DMS53 treated with DMSO at 0.1 percent for 48 hours (cell line): Measurements from ENCODE around the gene SPDYC.
"Not testable (repeated sequence)": the region's sequence is repeated elsewhere in the genome, so short reads cannot be mapped to it uniquely, and the experiment has no call there.

Experiments used
- DNase-seq: peaks from one replicate; lab custom pipeline; 2025; ENCODE audit not compliant: unreplicated experiment; lab: John Stamatoyannopoulos, UW

Gene SPDYC

GRCh38 chr11:65133724-65134123, 36.3 kb upstream of the SPDYC start:
- peak; percentile 9 for DNase-seq

DNA sequence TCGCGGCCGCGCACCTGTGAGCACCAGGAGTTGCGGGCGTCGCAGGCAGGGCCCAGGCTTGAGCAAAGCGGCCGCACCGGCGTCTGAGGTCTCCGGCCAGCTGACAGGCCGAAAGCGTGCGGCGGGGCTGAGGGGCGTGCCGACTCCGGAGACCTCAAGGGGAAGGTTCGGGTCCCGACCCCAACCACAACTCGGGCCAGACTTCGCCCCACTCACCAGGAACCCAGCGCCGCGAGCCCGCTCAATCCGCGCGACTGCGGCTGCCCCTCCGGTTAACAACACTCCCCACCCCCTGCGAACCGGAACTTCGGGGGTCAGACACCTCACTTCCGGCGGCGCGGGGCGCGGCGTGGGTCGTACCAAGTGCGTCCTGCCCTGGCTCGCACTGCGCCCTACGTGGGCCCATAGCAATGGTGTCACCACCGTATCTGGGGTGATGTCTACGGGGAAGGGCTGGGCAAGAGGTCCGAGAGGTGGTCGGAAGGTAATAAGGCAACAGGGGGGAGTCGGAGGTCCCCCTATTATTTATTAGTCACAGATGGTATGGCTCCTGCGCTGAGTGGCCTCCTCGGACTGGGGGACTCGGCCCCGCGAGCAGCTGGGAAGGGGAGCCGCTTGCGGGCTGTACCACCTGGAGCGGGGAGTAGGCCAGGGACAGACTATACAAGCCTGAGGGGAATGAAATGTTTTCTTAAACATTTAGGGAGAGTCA, 35.6 kb upstream of the SPDYC start, which contains the start of gene SYVN1:
Gene SYVN1, minus strand, starts transcription at position 280 of the 712 bp plus-strand sequence. CDS start 918 bp downstream, outside the sequence.
- DNase-seq = peak; percentile 93

DNA sequence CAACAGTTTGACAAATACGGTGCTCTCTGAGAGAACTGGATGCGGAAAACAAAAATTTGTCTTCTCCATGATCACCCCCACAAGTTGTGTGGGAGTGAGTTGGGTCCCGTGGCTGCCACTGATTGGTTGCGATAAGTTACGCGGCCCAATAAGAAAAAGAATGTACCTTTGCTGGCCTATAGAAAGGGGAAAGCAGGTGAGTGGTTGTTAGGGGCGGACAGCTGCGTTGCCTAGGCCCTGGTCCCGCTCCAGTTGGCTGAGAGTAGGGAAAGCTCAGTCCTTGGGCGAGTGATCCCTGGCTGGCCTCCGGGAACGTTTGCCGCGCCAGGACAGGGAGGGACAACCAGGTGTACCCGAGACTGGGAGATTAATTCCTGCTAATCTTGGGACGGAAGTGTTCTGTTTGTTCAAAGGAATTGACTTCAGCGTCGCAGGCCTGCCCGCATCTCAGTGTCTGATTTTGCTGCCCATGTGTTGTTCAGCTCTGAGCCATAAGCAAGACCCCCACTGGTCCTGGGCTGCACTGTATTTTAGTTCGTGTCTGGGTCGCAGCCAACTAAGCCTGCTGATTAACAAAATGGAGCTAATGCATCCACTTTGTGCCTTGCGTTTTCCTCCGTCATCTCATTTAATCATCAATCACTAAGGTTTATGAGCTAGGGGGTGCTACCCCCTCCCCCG, 34.9 kb upstream of the SPDYC start:
- peak; percentile 97 for DNase-seq

GRCh38 chr11:65135633-65136145, 34.3 kb upstream of the SPDYC start:
- DNase-seq = no peak

DNA sequence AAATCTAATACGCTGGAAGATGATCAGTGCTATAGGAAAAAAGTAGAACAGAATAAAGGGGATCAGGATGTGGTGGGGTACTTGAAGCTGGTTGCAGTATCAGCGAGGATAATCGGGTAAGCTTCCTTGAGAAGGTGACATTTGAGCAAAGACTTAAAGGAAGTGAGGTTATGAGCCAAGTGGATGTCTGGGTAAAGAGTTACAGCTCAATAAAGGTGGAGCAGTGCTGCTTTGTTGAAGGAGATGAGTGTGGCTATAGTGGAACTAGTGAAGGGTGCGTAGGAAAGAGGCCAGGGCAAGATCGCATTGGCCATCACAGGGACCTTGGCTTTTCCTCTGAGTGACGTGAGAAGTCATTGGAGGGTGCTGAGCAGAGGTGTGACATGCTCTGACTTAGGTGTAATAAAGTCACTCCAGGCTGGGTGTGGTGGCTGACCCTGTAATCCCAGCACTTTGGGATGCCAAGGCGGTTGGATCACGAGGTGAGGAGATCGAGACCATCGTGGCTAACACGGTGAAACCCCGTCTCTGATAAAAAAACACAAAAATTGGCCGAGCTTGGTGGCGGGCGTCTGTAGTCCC, 33.4 kb upstream of the SPDYC start:
- DNase-seq = no peak

DNA sequence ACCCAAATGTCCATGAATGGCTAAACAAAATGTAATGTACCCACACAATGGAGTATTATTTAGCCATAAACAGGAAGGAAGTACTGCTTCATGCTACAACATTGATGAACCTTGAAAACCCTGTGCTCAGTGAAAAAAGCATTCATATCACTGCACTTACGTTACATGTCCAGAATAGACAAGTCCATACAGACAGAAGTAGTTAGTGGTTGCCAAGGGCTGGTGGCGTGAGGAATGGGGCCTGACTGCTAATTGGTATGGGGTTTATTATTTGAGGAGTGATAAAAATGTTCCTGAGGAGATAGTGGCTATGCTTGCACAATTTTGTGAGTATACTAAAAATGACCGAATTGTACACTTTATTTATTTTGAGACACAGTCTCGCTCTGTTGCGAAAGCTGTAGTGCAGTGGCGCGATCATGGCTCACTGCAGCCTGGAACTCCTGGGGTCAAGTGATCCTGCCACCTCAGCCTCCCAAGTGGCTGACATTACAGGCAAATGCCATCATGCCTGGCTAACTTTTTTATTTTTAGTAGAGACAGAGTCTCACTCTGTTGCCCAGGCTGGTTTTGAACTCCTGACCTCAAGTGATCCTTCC, 28.0 kb upstream of the SPDYC start:
- no peak for DNase-seq

DNA sequence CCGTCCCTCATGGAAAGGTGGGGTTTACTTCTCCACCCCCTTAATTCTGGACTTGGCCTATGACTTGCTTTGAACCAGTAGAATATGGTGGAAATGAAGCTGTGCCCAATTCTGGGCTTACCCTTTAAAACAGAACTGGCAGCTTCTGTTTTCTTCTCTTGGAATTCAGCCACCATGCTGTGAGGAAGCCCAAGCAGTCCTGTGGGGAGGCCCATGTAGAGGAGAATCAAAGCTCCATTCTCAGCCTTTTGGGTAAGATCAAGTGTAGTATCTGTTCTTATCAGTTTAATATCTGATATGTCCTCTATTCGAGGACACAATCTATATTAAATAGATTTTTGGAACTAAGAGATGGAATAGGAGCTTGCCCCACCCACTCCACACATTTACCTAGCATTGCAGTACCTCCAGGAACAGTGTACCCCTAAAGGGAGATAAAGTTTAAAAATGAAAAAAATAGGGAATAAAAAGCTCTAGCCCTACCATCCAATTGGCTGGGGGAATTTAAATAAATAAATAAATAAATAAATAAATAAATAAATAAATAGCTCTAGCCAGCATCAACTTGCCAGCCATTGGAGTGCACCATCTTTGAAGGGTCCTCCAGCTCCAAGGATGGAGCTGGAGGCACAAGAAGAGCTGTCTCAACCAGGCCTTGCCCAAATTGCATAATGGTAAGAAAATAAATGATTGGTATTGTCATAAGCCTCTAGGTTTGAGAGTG, 22.5 kb upstream of the SPDYC start:
- DNase-seq = no peak

- DNase-seq = no peak
Observed at GRCh38 chr11:65148657-65149056, 21.4 kb upstream of the SPDYC start.

GRCh38 chr11:65150131-65150508, 19.9 kb upstream of the SPDYC start:
- DNase-seq = not testable (repeated sequence)

- peak; percentile 94 for DNase-seq
Observed at GRCh38 chr11:65150509-65151299, 19.3 kb upstream of the SPDYC start.

DNA sequence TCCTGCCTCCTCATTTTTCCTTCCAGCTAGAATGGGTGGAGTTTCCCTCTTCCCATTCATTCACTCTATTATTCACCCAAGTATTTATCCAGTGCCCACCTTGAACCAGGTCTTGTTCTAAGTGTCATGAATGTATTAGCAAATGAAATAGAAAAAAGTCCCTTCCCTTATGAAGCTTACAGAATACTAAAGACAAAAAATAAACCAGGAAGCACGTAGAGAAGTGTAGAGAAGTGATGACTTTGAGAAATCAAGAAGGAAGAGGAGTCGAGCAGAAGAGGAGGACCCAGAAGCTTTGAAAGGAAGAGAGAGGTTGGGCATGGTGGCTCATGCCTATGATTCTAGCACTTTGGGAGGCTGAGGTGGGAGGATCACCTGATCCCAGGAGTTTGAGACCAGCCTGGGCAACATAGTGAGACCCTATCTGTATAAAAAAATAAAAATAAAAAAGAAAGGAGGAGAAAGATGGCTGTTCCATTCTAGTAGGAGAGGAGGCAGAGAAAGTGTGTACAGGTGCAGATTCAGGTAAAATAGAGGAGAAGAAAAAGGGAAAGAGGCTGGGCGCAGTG, 18.6 kb upstream of the SPDYC start:
- no peak for DNase-seq

- no peak for DNase-seq
Observed at GRCh38 chr11:65152122-65152521, 17.9 kb upstream of the SPDYC start.

- no peak for DNase-seq
Observed at GRCh38 chr11:65156256-65156655, 13.8 kb upstream of the SPDYC start.

DNA sequence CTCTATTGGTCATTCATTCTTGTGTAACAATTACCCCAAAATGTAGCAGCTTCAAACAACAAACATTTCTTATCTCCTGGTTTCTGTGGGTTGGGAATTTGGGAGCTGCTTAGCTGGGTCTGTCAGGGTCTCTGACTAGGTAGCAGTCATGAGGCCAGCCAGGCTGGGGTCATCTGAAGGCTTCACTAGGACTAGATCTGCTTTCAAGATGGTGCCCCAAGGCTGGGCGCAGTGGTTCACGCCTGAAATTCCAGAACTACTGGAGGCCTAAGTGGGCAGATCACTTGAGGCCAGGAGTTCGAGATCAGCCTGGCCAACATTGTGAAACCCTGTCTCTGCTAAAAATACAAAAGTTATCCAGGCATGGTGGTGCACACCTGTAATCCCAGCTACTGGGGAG, 13.1 kb upstream of the SPDYC start:
- DNase-seq = no peak

GRCh38 chr11:65157336-65157735, 12.7 kb upstream of the SPDYC start:
- no peak for DNase-seq

DNA sequence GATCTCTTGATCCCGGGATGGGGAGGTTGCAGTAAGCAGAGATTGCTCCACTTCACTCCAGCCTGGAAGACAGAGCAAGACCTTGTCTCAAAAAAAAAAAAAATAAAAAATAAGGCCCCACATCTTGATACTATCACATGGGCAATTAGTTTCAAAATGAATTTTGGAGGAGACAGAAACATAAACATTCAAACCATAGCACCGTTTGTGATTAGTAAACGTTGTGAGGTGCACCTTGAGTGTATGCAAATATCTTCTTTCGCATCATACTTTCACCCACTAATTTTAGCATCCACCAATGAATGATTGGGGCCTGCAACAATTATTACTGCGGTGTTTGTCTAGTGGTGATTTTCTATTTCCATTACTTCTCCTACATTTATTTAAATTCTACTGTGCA, 11.0 kb upstream of the SPDYC start:
- no peak for DNase-seq

- DNase-seq = no peak
Observed at GRCh38 chr11:65160643-65161042, 9.4 kb upstream of the SPDYC start.

- no peak for DNase-seq
Observed at GRCh38 chr11:65163684-65164083, 6.3 kb upstream of the SPDYC start.

- peak; percentile 18 for DNase-seq
Observed at GRCh38 chr11:65165410-65166317, 4.4 kb upstream of the SPDYC start.
